H1 (cell line): ENCODE data around the gene PAQR8. TPM values are rescaled to one million over a fixed set of nuclear protein-coding genes. Genes with fewer than 3 reads are reported as not detected.

ENCODE experiments used
- ASH2L ChIP-seq: fragments of 200-600, 300-600 bp; sonication (generic); IDR thresholded peaks from one replicate; pipeline ENCODE4 v1.7.1; 2017; ENCODE audit warnings: low read length
- CTBP2 ChIP-seq: IDR thresholded peaks from 2 replicates; pipeline ENCODE4 v1.7.0; 2011; ENCODE audit warnings: borderline replicate concordance, mild to moderate bottlenecking, moderate library complexity, mixed read lengths, low read length; ENCODE audit not compliant: insufficient read depth, insufficient read length
- NRF1 ChIP-seq: IDR thresholded peaks from 2 replicates; pipeline ENCODE4 v1.6.1; 2011; ENCODE audit warnings: mild to moderate bottlenecking, low read depth, low read length, improper control_type of control experiment
- SRF ChIP-seq: IDR thresholded peaks from 2 replicates; pipeline ENCODE4 v1.6.1; 2011; ENCODE audit warnings: mild to moderate bottlenecking, low read depth, low read length, moderate library complexity
- TCF12 ChIP-seq: IDR thresholded peaks from 2 replicates; pipeline ENCODE4 v1.6.1; 2011; ENCODE audit warnings: low read depth, mild to moderate bottlenecking, low read length
- polyA plus RNA-seq, 7 experiments: library from polyadenylated mRNA; depleted of rRNA in 3 of 7; stranded (reverse) in 5 of 7; unstranded in 2 of 7; fragments of >200 nt in 5 of 7; fragments of 200-250 nt in 2 of 7; gene quantifications; 1 replicate in 5 of 7; 2 replicates in 1 of 7; 4 replicates in 1 of 7; pipeline versions ENCODE4 v1.2.1 to v1.2.3, GENCODE V29; 2011 to 2013; ENCODE audit warnings: missing spikeins in 2 of 7, mixed read lengths in 2 of 7
- total RNA-seq: library from RNA; stranded (reverse); fragmentation: NEBNext Ultra II Directional; extraction: Animal tissue kit (Norgen Biotek cat#: 25700); gene quantifications from 2 replicates; pipeline ENCODE4 v1.2.1, GENCODE V29; 2021
- TF ChIP-seq, protein P1 (sequence below): fragments of 300-600 bp; sonication (generic); IDR thresholded peaks from 2 replicates; pipeline ENCODE4 v1.7.1; 2012; ENCODE audit warnings: low read length, moderate library complexity, mild to moderate bottlenecking, inconsistent platforms; ENCODE audit not compliant: insufficient replicate concordance
- TF ChIP-seq, protein P2 (sequence below): IDR thresholded peaks from 2 replicates; pipeline ENCODE4 v1.6.1; 2012; ENCODE audit warnings: low read length, inconsistent platforms

PAQR8 gene
- total and polyA plus RNA-seq, 2 of the 8 experiments (the other 6 are each of a cell fraction or from before 2014, with no cell fraction given) = 7.6 to 9.6 TPM

GRCh38 chr6:52328729-52329128, 33.2 kb upstream of the PAQR8 start (continued):
- TF ChIP-seq, protein P1, sequence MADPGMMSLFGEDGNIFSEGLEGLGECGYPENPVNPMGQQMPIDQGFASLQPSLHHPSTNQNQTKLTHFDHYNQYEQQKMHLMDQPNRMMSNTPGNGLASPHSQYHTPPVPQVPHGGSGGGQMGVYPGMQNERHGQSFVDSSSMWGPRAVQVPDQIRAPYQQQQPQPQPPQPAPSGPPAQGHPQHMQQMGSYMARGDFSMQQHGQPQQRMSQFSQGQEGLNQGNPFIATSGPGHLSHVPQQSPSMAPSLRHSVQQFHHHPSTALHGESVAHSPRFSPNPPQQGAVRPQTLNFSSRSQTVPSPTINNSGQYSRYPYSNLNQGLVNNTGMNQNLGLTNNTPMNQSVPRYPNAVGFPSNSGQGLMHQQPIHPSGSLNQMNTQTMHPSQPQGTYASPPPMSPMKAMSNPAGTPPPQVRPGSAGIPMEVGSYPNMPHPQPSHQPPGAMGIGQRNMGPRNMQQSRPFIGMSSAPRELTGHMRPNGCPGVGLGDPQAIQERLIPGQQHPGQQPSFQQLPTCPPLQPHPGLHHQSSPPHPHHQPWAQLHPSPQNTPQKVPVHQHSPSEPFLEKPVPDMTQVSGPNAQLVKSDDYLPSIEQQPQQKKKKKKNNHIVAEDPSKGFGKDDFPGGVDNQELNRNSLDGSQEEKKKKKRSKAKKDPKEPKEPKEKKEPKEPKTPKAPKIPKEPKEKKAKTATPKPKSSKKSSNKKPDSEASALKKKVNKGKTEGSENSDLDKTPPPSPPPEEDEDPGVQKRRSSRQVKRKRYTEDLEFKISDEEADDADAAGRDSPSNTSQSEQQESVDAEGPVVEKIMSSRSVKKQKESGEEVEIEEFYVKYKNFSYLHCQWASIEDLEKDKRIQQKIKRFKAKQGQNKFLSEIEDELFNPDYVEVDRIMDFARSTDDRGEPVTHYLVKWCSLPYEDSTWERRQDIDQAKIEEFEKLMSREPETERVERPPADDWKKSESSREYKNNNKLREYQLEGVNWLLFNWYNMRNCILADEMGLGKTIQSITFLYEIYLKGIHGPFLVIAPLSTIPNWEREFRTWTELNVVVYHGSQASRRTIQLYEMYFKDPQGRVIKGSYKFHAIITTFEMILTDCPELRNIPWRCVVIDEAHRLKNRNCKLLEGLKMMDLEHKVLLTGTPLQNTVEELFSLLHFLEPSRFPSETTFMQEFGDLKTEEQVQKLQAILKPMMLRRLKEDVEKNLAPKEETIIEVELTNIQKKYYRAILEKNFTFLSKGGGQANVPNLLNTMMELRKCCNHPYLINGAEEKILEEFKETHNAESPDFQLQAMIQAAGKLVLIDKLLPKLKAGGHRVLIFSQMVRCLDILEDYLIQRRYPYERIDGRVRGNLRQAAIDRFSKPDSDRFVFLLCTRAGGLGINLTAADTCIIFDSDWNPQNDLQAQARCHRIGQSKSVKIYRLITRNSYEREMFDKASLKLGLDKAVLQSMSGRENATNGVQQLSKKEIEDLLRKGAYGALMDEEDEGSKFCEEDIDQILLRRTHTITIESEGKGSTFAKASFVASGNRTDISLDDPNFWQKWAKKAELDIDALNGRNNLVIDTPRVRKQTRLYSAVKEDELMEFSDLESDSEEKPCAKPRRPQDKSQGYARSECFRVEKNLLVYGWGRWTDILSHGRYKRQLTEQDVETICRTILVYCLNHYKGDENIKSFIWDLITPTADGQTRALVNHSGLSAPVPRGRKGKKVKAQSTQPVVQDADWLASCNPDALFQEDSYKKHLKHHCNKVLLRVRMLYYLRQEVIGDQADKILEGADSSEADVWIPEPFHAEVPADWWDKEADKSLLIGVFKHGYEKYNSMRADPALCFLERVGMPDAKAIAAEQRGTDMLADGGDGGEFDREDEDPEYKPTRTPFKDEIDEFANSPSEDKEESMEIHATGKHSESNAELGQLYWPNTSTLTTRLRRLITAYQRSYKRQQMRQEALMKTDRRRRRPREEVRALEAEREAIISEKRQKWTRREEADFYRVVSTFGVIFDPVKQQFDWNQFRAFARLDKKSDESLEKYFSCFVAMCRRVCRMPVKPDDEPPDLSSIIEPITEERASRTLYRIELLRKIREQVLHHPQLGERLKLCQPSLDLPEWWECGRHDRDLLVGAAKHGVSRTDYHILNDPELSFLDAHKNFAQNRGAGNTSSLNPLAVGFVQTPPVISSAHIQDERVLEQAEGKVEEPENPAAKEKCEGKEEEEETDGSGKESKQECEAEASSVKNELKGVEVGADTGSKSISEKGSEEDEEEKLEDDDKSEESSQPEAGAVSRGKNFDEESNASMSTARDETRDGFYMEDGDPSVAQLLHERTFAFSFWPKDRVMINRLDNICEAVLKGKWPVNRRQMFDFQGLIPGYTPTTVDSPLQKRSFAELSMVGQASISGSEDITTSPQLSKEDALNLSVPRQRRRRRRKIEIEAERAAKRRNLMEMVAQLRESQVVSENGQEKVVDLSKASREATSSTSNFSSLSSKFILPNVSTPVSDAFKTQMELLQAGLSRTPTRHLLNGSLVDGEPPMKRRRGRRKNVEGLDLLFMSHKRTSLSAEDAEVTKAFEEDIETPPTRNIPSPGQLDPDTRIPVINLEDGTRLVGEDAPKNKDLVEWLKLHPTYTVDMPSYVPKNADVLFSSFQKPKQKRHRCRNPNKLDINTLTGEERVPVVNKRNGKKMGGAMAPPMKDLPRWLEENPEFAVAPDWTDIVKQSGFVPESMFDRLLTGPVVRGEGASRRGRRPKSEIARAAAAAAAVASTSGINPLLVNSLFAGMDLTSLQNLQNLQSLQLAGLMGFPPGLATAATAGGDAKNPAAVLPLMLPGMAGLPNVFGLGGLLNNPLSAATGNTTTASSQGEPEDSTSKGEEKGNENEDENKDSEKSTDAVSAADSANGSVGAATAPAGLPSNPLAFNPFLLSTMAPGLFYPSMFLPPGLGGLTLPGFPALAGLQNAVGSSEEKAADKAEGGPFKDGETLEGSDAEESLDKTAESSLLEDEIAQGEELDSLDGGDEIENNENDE = no peak
- no peak for TF ChIP-seq CTBP2
- no peak for TF ChIP-seq SRF
- TF ChIP-seq, protein P2, sequence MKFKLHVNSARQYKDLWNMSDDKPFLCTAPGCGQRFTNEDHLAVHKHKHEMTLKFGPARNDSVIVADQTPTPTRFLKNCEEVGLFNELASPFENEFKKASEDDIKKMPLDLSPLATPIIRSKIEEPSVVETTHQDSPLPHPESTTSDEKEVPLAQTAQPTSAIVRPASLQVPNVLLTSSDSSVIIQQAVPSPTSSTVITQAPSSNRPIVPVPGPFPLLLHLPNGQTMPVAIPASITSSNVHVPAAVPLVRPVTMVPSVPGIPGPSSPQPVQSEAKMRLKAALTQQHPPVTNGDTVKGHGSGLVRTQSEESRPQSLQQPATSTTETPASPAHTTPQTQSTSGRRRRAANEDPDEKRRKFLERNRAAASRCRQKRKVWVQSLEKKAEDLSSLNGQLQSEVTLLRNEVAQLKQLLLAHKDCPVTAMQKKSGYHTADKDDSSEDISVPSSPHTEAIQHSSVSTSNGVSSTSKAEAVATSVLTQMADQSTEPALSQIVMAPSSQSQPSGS = no peak
- no peak for TF ChIP-seq ASH2L
- TF ChIP-seq TCF12 = no peak
- no peak for TF ChIP-seq NRF1
